MM.1S (cell line): Measurements from ENCODE around the gene GARIN5A.

Experiments
- CTCF ChIP-seq: fragments of 300-600 bp; sonication (generic); IDR thresholded peaks from 2 replicates; pipeline ENCODE4 v1.5.1; 2016; ENCODE audit warnings: antibody characterized with exemption, low read length, mixed read lengths
- EZH2 ChIP-seq: fragments of 300-600 bp; sonication (generic); optimal IDR thresholded peaks from 2 replicates; pipeline ENCODE3; 2017; ENCODE audit warnings: low read depth, mild to moderate bottlenecking, antibody characterized with exemption, low read length, mixed read lengths
- EZH2phosphoT487 ChIP-seq: fragments of 300-600 bp; sonication (generic); IDR thresholded peaks from 2 replicates; pipeline ENCODE4 v1.6.1; 2018; ENCODE audit warnings: antibody characterized with exemption, low read length

- TF ChIP-seq CTCF (no peak), EZH2 (no peak), EZH2phosphoT487 (no peak)
Measured at GRCh38 chr19:50464348-50464747, 12.3 kb downstream of the GARIN5A start.
